ENCODE results near the gene CLIC4. TPM values are rescaled to one million over a fixed set of nuclear protein-coding genes. Genes with fewer than 3 reads are reported as not detected.
"Not testable (repeated sequence)": the region's sequence is repeated elsewhere in the genome, so short reads cannot be mapped to it uniquely, and the experiment has no call there.

CLIC4 gene
- total RNA-seq, 1 experiment from 2014 or later: 245 TPM

DNA sequence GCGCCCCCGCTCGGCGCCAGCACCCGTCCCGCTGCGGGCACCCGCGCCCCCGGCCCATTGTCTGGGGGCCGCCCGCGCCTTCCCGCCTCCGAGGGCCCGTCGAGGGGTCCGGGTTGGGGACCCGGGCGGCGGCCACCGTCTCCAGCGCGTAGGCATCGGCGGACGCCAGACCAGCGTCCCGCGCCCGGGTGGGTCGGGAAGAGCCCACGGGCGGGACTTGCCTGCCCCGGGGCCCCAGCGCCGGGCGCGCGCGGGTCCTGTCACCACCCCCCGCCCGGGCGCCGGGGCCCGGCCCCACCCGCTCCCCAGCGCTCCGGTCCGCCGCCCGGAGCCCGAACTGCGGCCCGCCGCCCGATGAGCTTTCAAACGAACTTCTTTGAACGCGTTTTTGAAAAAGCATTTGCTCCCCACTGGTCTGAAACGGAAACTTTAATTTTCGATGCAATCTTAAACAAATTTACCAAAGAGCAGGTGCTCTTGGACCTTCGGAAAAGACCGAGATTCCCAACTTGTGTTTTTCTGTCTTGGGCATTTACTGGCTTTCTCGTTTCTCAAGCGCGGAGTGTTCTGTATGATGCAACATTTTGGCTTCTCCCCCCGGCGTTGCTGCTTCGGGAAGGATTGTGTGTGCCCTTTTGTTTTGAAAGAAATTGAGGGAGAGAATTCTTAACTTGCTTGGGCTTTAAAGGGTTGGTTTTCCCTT, 615 bp downstream of the CLIC4 start:
- peak; percentile 74 for DNase-seq (ENCODE audit: low read depth)

DNA sequence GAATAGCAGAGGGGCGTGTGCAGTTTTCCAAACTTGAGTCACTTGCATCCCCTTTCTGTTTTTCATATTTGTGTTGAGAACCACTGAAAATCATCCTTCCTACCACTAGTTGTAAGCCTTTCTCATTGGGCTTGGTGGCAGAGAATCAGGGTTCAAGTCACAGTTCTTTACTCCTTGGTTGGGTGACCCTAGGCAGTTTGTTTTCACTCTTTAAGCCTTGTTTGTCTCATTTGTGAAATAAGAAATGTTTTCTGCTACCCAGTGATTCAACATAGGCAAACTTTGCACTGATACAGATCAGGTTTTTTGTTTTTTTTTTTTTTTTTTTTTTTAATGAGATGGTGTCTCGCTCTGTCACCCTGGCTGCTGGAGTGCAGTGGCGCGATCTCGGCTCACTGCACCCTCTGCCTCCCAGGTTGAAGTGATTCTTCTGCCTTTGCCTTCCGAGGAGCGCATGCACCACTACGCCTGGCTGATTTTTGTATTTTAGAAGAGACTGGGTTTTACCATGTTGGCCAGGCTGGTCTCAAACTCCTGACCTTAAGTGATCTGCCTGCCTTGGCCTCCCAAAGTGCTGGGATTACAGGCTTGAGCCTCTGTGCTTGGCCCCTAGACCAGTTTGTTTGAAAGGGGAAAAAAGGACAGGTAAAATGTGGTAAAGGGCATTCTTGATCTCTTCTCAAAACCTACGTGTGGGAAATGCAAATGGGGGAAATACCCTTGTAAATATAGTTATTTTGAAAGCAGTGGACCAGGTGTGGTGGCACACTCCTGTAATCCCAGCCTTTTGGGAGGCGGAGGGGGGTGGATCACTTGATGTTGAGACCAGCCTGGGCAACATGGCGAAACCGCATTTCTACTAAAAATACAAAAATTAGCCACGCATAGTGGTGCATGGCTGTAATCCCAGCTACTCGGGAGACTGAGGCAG, 3.2 kb downstream of the CLIC4 start:
- no peak for DNase-seq (ENCODE audit: low read depth)

DNA sequence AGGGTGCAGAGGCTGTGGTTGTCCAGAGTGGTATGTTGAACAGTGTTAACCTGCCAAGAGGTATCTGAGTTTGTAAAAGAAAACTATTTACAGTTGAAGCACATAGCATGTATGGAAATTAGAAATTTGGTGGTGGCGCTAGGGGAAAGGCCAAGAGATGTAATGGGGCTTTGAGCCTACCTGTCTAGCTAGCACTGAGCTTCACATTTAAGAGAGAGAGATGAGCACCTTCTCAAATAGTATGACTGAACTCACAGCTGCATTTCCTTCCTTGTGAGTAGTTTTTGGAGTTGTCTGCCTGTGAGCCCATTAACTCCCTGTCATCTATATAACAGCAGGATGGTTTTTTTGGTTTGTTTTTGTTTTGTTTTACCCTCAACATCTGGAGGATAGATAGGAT, 4.0 kb downstream of the CLIC4 start:
- DNase-seq (ENCODE audit: low read depth): no peak

DNA sequence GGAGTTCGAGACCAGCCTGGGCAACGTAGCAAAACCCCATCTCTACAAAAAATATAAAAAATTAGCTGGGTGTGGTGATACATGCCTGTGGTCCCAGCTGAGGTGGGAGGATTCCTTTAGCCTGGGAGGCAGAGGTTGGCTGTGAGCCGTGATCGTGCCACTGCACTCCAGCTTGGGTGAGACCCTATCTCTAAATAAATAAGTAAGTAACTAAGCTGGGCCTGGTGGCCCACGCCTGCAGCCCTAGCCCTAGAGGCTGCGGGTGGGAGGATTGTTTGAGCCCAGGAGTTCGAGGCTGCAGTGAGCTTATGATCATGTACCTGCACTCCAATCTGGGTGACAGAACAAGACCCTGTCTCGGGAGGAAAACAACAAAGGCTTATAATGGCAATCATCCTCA, 4.6 kb downstream of the CLIC4 start:
- no peak for DNase-seq (ENCODE audit: low read depth)

DNA sequence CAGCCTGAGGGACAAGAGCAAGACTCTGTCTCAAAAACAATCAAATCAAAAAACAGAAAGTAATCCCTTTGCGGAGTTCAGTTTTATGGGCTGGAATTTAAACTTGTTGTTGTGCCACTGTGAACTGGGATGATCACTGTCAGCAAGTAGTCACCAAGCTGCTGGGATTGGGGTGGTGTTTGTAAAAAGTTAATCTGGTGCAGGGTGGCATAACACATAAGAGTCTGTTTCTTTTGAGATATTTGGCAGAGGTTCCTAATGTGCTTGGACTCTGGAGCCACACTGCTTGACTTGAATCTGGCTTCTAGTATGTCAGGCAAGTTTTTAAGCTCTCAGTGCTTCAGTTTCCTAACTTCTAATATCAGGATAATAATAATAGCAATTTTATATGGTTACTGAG, 6.6 kb downstream of the CLIC4 start:
- no peak for DNase-seq (ENCODE audit: low read depth)

DNA sequence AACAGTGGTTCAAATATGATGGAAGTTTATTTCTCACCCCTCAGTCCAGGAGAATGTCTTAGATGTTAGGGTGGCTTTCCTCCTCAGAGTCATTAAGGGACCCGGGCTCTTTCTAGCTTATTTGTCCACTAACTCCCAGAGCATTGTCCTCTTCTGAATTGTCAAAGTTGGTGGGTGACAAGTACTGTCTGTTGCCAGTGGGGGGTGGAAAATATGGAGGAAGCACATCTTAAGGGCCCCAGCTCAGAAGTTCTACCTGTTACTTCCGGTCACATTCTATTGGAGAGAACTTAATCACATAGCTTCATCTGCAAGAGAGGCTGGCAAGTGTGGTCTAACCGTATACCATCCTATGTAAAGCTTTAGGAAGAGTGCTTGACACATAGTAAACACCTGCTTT, 7.1 kb downstream of the CLIC4 start:
- no peak for DNase-seq (ENCODE audit: low read depth)

DNA sequence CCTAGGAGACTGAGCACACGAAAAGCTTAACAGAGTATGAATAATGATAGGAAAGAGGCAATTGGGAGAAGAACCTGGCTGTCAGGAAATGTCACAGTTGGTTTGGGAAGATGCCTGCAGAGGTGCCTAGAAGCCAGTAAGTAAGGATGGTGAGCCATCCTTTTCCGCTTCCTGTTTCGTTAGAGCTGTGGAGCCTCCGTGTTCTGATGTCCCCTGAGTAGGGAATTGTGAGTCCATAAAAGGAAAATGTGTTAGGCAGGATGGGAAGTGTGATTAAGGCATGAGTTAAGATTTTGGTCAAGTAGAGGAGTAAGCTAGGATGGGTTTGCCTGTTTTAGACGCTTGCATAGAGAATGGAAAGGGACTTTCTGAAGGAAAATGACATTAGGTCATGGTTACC, 9.0 kb downstream of the CLIC4 start:
- peak; percentile 59 for DNase-seq (ENCODE audit: low read depth)

DNA sequence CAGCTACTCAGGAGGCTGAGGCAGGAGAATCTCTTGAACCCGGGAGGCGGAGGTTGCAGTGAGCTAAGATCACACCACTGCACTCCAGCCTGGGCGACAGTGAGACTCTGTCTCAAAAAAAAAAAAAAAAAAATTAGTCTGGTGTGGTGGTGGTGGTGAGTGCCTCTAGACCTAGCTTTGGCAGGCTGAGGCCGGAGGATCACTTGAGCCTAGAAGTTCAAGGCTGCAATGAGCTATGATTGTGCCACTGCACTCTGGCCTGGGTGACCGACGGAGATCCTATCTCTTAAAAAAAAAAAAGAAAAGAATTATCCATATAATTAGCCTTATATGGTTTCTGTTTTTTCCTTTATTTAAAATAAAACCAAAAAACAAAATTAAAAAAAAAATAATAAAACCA, 10.1 kb downstream of the CLIC4 start:
- not testable (repeated sequence) for DNase-seq (ENCODE audit: low read depth)

DNA sequence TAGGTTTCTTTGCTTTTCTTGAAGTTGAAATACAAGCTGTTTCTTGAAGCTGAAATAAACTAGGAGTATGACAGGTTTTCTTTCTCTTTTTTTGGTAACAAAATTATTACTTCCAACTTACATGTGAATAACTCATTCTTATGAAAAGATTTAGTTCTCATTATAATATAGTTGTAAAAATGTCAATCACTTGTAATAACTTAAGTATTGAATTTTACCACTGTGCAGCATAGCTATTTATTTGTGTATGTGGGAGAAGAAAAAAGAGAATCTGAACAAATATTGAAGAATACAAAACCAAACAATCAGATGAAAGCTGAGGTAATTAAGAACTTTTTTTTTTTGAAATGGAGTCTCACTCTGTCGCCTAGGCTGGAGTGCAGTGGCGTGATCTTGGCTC, 11.1 kb downstream of the CLIC4 start:
- no peak for DNase-seq (ENCODE audit: low read depth)

DNA sequence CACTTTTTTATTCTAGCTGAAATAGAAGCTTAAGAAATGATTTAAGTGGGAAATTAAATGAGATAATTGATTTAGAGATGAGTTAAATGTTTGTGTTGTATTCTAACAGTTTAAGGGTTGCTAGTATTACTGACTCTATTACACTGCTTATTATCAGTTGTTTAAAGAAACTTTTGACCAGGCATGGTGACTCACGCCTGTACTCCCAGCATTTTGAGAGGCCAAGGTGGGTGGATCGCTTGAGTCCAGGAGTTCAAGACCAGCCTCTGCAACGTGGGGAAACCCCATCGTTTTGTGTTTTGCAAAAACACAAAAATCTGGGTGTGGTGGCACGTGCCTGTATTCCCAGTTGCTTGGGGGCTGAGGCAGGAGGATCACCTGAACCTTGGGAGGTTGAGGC, 14.2 kb downstream of the CLIC4 start:
- no peak for DNase-seq (ENCODE audit: low read depth)

DNA sequence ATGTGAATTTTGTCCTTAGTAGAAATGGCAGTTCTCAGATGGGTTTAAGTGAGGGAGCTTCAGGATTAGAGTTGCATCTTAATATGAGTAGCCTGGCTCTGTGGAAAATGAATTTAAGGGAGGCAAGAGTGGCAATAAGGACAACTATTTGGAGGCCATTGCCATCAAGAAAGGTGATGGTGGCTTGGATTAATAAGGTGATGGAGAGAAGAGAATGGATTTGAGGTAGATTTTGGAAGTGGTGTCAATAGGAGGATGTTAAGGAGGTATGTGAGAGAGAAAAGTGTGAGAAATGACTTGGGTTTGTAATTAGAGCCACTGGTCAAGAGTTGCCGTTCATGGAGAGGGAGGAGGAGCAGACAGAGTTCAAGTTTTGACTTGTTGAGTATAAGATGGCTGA, 16.3 kb downstream of the CLIC4 start:
- no peak for DNase-seq (ENCODE audit: low read depth)

DNA sequence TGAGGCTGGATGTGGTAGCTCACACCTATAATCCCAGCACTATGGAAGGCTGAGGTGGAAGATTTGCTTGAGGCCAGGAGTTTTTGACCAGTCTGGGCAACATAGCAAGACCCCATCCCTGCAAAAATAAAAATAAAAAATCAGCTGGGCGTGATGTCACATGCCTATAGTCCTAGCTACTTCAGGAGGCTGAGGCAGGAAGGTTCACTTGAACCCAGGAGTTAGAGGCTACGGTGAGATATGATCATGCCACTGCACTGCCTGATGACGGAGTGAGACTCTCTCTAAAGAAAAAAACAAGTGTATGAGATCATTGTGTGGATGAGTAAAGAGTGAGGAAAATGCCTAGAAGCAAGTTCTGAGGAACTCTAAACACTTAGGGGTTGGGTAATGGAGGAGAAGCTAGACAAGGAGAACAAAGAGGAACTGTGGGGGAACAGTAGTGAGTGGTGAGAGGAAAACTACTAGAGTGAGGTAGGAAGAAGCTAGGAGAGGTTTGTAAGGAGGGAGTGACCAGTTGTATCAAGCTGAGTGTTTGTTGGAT, 17.0 kb downstream of the CLIC4 start:
- DNase-seq (ENCODE audit: low read depth): no peak

DNA sequence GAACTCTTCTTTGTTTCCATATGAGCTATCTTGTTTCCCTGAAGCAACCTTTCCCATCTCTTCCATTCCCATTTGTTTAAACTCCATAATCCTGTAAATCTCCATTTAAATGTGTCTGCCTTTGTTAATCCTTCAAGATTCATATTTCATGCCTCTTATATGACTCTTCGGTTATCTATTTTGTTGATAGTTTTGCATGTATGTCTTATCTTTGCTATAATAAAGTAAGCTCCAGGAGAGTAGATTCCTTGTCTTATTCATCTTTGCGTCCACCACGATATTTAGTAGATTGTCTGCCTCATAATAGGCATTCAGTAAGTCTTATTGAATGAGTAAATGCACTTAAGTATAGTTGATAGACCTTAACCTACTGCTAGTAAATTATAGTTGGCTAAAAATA, 18.4 kb downstream of the CLIC4 start:
- DNase-seq (ENCODE audit: low read depth): no peak

DNA sequence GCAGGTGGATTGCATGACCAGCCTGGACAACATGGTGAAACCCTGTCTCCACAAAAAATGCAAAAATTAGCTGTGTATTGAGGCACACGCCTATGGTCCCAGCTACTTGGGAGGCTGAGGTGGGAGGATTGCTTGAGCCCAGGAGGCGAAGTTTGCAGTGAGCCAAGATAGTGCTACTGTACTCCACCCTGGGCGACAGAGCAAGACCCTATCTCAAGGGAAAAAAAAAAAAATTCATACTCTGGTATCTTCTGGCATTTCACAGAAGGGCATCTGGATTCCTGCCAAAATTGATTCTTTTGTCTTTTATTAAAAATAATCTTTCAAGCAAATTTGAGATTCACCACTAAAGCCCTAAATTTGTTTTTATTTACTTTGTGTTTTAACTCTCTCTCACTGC, 19.2 kb downstream of the CLIC4 start:
- DNase-seq (ENCODE audit: low read depth): no peak

DNA sequence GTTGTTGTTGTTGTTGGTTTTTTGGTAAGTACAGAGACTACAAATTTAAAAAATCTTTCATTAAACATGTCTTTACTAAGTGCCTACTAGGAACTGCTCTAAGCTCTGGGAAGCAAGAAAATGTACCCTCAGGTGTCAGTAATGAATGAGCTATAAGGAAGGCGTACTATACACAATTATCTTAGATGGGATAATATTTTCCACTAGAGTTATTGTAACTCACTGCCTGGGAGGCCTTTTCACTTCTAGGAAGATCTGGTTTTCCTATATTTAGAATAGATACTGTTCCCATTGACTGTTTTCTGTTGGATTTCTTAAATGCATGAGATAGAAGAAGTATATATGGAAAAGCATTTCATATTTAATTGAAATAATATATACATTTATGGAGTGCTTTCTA, 19.6 kb downstream of the CLIC4 start:
- no peak for DNase-seq (ENCODE audit: low read depth)

DNA sequence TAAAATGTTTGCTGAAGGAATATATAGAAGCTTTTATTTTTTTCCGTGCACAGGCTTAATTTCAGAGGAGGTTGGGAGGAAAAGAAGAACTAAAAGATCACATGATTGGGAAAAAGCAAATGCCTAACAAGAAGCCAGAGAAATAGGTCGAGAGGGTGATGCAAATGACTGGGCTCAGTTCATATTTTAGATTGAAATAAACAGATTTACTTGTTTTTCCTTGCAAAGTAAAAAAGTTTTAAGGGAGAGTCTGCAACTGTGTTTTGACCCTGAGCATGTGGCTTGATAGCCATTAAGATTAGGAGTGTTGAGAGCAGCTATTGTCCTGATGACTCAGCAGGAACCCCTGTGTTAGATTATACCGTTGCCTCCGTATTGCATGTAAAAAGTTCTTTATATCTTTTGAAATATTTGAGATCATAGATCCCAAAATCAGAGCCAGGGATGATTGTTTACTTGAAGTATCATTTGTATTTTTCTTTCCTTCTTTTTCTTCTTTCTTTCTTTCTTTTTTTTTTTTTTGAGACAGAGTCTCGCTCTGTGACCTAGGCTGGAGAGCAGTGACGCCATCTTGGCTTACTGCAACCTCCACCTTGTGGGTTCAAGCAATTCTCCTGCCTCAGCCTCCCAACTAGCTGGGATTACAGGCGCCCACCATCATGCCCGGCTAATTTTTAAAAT, 20.2 kb downstream of the CLIC4 start:
- DNase-seq (ENCODE audit: low read depth): peak; percentile 50

DNA sequence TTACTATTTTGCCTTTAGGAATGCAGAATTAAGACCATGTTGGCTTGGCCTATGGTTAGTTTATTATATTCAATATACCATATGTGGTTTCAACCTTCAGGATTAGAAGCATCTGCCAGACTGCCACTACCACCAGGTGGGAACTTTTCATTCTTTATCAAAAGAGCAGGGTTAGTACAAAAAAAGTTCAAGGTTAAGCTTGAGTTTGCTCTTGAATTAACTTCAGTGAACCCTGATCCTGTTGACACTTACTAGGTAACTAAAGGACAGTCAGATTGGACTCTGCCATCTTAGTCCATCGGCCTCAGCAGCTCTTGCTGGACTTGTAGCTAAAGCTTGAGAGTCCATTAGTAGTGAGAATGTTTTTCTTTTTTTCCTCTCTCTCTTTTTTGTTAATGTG, 22.1 kb downstream of the CLIC4 start:
- no peak for DNase-seq (ENCODE audit: low read depth)

DNA sequence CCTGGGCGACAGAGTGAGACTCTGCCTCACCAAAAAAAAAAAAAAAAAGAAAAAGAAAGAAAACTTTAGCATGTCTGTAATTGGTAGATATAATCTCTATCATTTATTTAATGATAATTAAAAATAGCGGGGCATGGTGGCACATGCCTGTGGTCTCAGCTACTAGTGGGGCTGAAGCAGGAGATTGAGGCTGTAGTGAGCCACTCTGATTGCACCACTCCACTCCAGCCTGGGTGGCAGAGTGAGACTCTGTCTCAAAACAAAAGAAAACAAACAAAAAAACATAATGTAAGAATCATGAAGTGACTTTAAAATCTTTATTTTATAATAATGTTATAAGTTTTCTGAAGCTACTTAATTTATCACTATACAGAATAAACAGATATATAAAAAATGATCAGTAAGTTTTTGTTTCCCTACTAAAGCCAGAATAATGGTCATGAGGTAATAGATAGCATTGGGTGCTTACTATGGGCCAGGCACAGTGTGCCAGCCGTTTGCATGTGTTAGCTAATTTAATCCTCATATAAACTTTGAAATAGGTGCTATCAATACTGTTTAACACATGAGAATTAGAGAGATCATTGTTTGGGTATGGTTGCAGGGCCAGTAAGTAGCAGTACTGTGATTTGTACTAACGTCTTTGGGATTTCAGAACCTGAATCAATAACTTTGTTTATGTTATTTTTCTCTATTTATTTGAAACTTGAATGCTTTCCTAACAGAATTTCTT, 23.8 kb downstream of the CLIC4 start:
- no peak for DNase-seq (ENCODE audit: low read depth)

DNA sequence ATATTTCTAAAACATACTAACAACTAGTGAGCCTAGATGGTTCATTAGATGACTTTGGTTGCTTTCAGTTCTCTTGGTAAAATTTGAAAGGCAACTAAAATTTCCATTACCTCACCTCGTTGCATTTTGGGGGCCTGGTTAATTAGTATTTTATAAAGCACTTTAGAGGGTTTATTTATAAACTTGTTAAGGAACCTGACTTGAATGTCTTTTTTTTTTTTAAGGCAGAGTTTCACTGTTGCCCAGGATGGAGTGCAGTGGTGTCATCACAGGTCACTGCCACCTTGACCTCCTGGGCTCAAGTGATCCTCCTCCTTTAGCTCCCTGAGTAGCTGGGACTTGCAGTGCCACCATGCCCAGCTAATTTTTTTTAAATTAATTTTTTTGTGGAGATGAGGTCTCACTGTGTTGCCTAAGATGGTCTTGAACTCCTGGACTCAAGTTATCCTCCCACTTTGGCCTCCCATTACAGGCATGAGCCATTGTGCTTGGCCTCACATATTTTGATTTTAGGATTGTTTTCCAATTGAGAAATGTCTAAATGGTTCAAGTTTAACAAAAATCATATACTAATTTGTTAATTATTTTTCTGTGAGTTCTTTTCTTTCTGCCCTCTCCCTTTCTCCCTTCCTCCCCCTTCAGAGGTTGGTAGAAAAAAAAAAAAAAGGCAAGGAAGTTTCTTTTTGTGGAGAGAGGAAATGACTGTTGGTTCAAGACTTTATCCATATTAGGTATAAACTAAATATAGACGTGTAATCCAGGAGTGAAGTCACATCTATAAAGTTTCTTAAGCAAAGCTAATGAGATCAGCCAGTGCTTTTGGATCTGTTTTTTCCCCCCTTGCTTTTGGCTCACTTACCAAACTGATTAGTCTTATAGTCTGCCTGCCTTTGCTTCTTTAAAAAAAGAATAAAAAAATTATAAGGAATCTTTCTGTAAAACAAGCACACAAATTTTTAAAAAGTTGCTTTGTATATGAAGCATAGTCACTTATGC, 24.7 kb downstream of the CLIC4 start:
- DNase-seq (ENCODE audit: low read depth): peak; percentile 82

DNA sequence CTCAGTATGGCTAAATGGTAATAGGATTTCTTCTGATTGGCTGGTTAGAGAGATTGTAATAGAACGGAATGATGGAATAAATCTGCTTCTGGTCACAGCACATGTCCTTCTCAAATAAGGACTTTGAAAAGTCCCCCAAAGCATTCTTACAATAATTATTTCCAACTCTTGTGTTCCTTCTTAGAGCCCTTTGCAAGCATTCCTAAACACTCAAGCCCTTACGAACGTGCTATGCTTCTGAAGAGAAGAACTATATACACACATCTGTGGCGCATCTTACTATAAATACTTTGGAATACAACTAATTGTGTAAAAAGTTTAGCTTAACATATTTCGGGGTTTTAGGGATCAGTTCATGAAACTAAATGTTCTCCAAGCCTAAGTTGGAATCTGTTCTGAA, 25.6 kb downstream of the CLIC4 start:
- DNase-seq (ENCODE audit: low read depth): no peak

Data from Daoy (cell line).